NT2/D1 (cell line): ENCODE data around the gene NCOA3.

ENCODE experiments used
- SUZ12 ChIP-seq: IDR thresholded peaks from 2 replicates; pipeline ENCODE4 v1.6.1; 2011; ENCODE audit not compliant: insufficient read length, insufficient read depth; ENCODE audit errors: extremely low read depth
- ZNF274 ChIP-seq: IDR thresholded peaks from 2 replicates; pipeline ENCODE4 v1.6.1; 2011; ENCODE audit warnings: mild to moderate bottlenecking, low read depth, low read length

DNA sequence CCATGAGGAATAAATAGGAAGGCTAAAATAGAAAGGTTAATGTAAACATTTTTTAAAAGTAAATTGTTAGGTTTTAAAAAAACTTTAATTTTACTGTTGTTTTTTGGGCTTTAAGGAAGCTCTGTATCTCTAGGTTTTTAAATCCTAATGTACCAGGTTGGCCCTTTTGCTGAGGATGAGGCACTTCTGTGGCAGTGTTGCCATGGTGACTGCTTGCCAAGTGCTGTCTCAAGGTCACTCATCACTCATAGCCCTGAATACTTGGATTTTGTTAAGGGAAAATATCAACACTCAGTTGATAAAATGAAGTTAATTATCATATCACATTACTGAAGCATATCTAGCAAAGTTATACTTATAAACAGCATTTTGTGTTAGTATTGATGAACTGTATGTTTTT, 50.2 kb downstream of the NCOA3 start:
- TF ChIP-seq ZNF274 (no peak), SUZ12 (no peak)
